Measurements from ENCODE around the gene HDAC6.

- no peak for TF ChIP-seq REST (IDR thresholded peaks at IDR 0.05; ENCODE audit: borderline replicate concordance)
- TF ChIP-seq RAD21 (conservative IDR thresholded peaks at IDR 0.05): no peak
- TF ChIP-seq CTCF (IDR thresholded peaks at IDR 0.05; ENCODE audit: poor library complexity, severe bottlenecking): no peak
- no peak for TF ChIP-seq EZH2 (IDR thresholded peaks at IDR 0.05; ENCODE audit: borderline replicate concordance, insufficient read depth, low read length, poor library complexity, severe bottlenecking)
These were observed 29.5 kb downstream of the HDAC6 start for GRCh38 chrX:48831136-48831908.

Data from neural cell (in vitro differentiated cells).